HG02678 (cell line): ENCODE measurements around the gene MFSD11.
"Not testable (repeated sequence)": the region's sequence is repeated elsewhere in the genome, so short reads cannot be mapped to it uniquely, and the experiment has no call there.

Experiments used
- ATAC-seq: cut with Tn5 transposase; IDR thresholded peaks from one replicate; pipeline ENCODE4 v1.9.1; 2021; ENCODE audit warnings: mild to moderate bottlenecking, moderate library complexity; ENCODE audit not compliant: unreplicated experiment

Gene MFSD11

GRCh38 chr17:76745785-76746184 is 7.9 kb downstream of the MFSD11 start:
- not testable (repeated sequence) for ATAC-seq

DNA sequence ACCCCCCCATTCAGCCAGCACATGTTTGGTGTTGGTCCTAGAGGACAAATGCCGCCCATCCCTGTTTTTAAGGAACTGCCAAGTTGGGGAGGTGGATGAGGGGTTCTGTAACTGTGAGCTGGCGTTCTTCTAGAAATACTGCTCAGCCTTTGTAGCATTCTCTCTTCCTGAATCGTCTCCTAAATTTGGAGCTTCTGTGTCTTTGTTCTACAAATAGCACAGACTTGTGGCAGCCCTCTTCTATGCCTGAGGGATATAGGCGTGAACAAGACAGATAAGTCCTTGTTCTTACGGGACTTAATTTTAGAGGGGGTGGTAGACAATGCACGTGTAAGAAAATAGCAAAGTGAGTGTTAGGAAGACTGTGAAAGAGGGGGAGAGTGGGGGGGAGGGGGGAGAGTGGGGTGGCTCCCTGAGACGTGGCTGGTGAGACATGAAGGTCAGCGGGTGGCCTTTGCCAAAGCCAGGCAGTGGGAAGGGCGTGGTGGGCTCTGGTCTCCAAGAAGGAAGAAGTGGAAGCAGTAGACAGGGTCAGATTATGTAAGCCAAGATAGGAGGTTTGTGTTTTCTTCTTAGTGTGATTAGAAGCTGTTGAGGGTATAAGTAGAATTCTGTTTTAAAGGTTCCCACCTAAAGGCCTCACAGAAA is 9.9 kb downstream of the MFSD11 start:
- no peak for ATAC-seq

DNA sequence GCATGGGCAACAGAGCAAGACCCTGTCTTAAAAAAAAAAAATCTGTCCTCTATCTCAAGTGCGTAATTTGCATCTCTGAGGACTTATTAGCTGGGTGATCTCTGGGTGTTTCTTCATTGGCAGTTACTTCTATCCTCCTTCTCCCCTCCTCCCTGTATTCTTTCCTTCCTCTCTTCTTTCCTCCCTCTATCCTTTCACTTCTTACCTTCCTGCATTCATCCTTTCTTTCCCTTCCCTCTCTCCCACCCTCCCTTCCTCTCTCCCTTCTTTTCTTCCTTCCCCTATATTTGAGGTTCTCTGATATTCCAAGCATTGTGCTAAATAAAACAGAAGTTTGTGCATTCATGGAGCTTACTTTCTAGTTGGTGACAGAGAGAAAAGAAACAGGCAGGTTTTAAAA is 10.7 kb downstream of the MFSD11 start:
- no peak for ATAC-seq

GRCh38 chr17:76751416-76751993 is 13.6 kb downstream of the MFSD11 start:
- ATAC-seq: no peak

GRCh38 chr17:76752006-76752405 is 14.1 kb downstream of the MFSD11 start:
- ATAC-seq: no peak

GRCh38 chr17:76753061-76753961 is 15.4 kb downstream of the MFSD11 start:
- no peak for ATAC-seq

GRCh38 chr17:76755285-76755684 is 17.4 kb downstream of the MFSD11 start:
- no peak for ATAC-seq

- ATAC-seq: no peak
These were observed 19.3 kb downstream of the MFSD11 start for GRCh38 chr17:76757256-76757655.

DNA sequence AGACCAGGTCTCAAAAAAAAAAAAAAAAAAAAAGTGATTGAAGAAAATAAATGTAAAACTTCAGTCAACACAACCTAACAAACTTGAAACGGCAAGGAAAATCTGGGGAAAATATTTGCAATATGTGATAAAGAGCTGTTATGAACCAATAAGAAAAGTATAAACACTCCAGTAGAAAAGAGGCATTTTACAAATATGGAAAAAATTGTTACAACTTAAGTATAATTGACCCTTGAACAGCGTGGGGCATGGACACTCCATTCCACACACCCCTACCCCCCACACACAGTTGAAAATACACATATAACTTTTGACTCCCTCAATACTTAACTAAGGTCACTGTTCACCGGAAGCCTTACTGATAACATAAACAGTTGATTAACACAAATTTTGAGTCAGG is 20.7 kb downstream of the MFSD11 start:
- no peak for ATAC-seq

DNA sequence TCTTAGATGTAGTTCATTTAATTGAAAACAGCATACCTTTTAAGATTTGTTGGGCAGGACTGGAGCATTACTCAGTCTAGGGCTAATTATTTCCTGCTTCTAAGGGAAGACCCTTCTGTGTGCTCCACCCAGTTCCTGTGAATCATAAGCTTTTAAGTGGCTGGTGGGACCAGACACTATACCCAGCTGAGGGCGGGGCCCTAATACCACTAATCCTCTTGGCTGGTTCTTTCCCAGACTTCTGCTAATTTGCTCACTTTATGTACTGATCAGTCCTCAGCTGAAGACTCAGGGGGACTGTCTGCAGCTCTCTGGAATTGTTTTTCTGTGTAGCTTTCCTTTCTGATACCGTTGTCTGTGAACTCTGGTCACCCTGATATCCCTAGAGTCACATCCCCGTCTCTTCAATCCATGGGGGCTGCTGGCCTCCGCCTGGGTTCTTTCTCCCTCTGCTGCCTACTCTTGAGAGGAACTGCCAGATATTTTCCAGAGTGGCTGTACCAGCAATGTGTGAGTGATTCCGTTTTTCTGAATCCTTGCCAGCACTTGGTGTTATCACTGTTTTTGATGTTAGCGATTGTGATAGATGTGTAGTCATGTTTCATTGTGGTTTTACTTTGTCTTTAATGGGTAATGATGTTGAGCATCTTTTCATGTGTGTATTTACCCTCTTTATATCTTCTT is 35.1 kb downstream of the MFSD11 start:
- ATAC-seq: no peak

DNA sequence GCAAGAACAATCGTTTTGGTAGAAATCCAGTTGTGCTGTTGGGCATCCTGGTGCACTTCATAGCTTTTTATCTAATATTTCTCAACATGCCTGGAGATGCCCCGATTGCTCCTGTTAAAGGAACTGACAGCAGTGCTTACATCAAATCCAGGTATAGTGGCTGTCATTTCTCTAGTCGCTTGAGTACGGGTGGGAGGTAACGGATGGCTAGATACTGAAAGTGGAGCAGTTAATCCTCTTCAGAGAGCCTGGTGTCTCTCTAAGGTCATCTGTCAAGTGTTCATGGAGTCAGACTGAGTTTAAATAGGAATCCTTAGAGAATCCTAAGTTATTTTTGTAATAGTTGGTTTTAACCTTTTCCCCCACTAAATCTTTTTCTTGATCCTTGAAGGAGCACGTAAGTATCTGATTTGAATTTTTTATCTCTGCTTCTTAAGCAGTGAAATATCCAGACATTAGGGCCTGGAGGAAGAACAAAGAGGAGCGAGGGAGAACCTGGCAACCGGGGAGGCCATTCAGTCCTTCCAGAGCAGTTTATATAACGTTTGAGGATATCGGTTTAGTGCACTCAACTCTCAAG is 37.2 kb downstream of the MFSD11 start:
- ATAC-seq: no peak

DNA sequence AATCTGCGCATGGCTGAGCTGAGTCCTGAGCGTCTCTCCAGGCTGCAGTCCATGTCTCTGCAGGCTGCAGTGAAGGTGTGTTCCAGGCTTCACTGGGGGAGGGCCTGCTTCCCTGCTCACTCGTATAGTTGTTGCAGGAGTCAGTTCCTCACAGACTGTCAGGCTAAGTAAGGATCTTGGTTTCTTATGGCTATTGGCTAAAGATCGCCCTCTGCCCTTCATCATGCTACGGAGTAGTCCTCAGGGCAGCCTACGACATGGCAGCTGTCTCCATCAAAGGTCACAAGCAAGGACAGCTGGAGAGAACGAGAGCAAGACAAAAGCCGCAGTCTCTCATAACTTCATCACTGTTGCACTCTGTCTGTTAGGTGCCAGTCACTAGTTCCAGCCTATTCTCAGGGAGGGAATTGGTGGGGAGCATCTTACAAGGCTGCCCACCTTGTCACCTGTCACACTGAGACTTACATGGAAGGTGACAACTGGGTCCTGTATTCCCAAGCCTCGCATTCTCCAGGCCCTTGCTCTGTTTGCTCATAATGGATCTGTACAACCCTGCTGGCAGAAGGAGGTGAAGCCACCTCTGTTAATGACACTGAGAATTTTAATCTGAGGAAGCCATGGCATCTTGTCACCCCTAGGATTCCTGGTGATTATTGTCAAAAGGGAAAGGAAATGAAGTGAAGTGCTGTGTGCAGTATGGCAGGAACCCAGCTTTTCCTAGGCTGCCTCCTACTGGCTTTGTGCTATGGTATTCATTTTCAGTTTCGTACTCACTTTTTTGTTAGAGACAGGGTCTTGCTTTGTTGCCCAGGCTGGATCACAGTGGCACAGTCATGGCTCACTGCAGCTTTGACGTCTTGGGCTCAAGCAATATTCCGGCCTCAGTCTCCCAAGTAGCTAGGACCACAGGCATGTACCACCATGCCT is 43.4 kb downstream of the MFSD11 start:
- ATAC-seq: no peak

DNA sequence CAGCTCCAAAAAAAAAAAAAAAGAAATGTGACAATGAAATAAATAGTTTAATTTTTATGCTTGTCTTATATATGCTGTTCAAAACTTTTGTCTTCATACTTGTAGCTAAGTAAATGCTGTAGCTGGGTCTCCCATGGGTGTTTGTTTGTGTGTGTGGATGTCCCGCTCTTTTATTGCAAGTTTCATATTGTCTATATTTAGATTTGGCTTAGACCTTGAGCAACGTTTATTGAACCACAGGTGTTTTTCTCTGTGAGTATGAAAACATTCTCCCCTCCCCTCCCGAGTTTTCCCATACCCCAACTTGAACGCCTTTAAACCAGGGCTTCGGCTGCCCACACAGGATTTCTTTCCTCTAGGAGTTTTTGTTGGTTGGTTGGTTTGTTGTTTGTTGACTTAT is 45.2 kb downstream of the MFSD11 start:
- no peak for ATAC-seq

- ATAC-seq: no peak
These were observed 47.0 kb downstream of the MFSD11 start for GRCh38 chr17:76784926-76785325.

DNA sequence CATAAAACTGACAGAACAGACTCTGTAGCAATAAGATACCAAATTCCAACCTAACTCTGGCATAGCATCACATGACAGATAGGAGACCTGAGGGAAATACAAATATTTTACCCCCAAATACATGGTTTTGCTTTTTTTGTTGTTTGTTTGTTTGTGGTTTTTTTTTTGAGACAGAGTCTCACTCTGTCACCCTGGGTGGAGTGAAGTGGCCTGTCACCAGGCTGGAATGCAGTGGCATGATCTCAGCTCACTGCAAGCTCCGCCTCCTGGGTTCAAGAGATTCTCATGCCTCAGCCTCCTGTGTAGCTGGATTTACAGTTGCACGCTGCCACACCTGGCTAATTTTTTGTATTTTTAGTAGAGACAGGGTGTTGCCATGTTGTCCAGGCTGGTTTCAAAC is 49.9 kb downstream of the MFSD11 start:
- not testable (repeated sequence) for ATAC-seq

DNA sequence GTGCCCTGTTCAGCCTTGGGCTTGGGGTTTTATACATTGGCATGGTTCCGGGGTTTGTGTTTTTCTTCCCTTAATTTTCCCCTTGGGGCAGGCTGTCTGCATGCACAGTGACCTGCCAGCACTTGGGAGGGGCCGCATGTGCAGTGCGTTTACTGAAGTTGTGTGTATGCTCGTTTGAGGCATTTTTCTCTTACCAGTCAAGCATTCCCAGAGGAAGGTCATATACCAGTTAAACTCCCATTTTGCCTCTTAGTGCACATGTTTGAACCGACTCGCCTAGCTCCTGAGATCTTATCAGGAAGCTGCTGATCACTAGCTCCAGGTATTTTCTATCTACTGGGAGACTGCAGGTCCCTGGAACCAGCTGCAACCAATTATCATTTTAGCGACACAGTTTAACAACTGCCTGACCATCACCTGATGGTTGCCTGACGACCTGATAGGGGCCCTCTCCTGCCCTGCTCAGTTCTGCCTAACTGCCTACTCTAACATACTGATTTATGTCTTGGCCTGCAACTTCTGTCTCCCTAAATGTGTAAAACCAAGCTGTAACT is 51.4 kb downstream of the MFSD11 start:
- ATAC-seq: no peak

GRCh38 chr17:76791053-76791980 is 53.4 kb downstream of the MFSD11 start:
- no peak for ATAC-seq

- no peak for ATAC-seq
These were observed 54.4 kb downstream of the MFSD11 start for GRCh38 chr17:76792348-76792747.

GRCh38 chr17:76793775-76794174 is 55.9 kb downstream of the MFSD11 start:
- no peak for ATAC-seq
